ENCODE data around the gene NRBF2.

The NRBF2 gene

GRCh38 chr10:63120554-63120953 is 12.6 kb upstream of the NRBF2 start:
- in situ Hi-C loops (cut with MboI; ENCODE audit: low pct_unique_long_range_greater_than_20kb, low sequenced_read_pairs, unreplicated experiment): no loop called here
- DNase-seq (ENCODE audit: low spot score): no peak
- no peak for TF ChIP-seq CTCF (IDR thresholded peaks at IDR 0.05; ENCODE audit: extremely low read depth, insufficient read depth, missing control alignments)

GRCh38 chr10:63123727-63124362 is 9.3 kb upstream of the NRBF2 start:
- in situ Hi-C loops (cut with MboI; ENCODE audit: low pct_unique_long_range_greater_than_20kb, low sequenced_read_pairs, unreplicated experiment): no loop called here
- TF ChIP-seq CTCF (IDR thresholded peaks at IDR 0.05; ENCODE audit: extremely low read depth, insufficient read depth, missing control alignments): no peak
- no peak for DNase-seq (ENCODE audit: low spot score)

GRCh38 chr10:63125459-63125858 is 7.7 kb upstream of the NRBF2 start:
- DNase-seq (ENCODE audit: low spot score): no peak
- no peak for TF ChIP-seq CTCF (IDR thresholded peaks at IDR 0.05; ENCODE audit: extremely low read depth, insufficient read depth, missing control alignments)
- in situ Hi-C loops (cut with MboI; ENCODE audit: low pct_unique_long_range_greater_than_20kb, low sequenced_read_pairs, unreplicated experiment): no loop called here

GRCh38 chr10:63128443-63128842 is 4.7 kb upstream of the NRBF2 start:
- in situ Hi-C loops (cut with MboI; ENCODE audit: low pct_unique_long_range_greater_than_20kb, low sequenced_read_pairs, unreplicated experiment): no loop called here
- no peak for DNase-seq (ENCODE audit: low spot score)
- TF ChIP-seq CTCF (IDR thresholded peaks at IDR 0.05; ENCODE audit: extremely low read depth, insufficient read depth, missing control alignments): no peak

- DNase-seq (ENCODE audit: low spot score): no peak
- in situ Hi-C loops (cut with MboI; ENCODE audit: low pct_unique_long_range_greater_than_20kb, low sequenced_read_pairs, unreplicated experiment): no loop called here
Observed at GRCh38 chr10:63129888-63130287, 3.2 kb upstream of the NRBF2 start.

GRCh38 chr10:63132651-63133055 is 475 bp upstream of the NRBF2 start:
- TF ChIP-seq CTCF (IDR thresholded peaks at IDR 0.05; ENCODE audit: extremely low read depth, insufficient read depth, missing control alignments): no peak
- no peak for DNase-seq (ENCODE audit: low spot score)
- in situ Hi-C loops (cut with MboI; ENCODE audit: low pct_unique_long_range_greater_than_20kb, low sequenced_read_pairs, unreplicated experiment): no loop called here

More at GRCh38 chr10:63129888-63130287, 3.2 kb upstream of the NRBF2 start:
- no peak for TF ChIP-seq CTCF (IDR thresholded peaks at IDR 0.05; ENCODE audit: extremely low read depth, insufficient read depth, missing control alignments)
